Measurements from ENCODE around the gene TWSG1. TPM values are rescaled to one million over a fixed set of nuclear protein-coding genes. Genes with fewer than 3 reads are reported as not detected.

The TWSG1 gene
- total and polyA plus RNA-seq, 2 donors from 2014 or later, result 16.9 to 50.1 TPM

- FAIRE-seq, result no peak
- no peak for TF ChIP-seq CTCF (IDR thresholded peaks at IDR 0.05; ENCODE audit: borderline replicate concordance, extremely low read depth, insufficient read depth)
- Histone ChIP-seq H3K27me3 (ENCODE audit: control insufficient read depth, insufficient read depth, low read length) (no peaks in the 10 kb centered on the region), H3K9me3 (ENCODE audit: control insufficient read depth in 2 of 3, insufficient read depth in 1 of 3, low read length in 3 of 3) (peaks cover 0 to 4% (median 0%) of the 10 kb centered on the region in 3 donors), H3K27ac (ENCODE audit: low read depth in 2 of 2, low read length in 2 of 2) (peak overlapping the region; percentile 63 to 82), H3K9ac (ENCODE audit: low read length in 3 of 3) (peak overlapping the region; percentile 74 to 82 (median 82)), H3K4me3 (ENCODE audit: low read length in 3 of 3) (peak overlapping the region; percentile 85 to 92 (median 87)), H3K36me3 (ENCODE audit: control insufficient read depth in 2 of 3, insufficient read depth in 3 of 3, low read length in 3 of 3) (peaks cover 0 to 5% (median 4%) of the 10 kb centered on the region in 3 donors), H3K4me1 (ENCODE audit: control insufficient read depth in 2 of 3, insufficient read depth in 2 of 3, low read depth in 1 of 3, low read length in 3 of 3) (peaks cover 0 to 4% (median 0%) of the 10 kb centered on the region in 3 donors)
- peak in 2 of 5 donors; percentile 70 to 75 for DNase-seq
- intact Hi-C loops (cut with DNase I), result no loop called here
Observed at GRCh38 chr18:9333441-9334328, 888 bp upstream of the TWSG1 start.

GRCh38 chr18:9334973-9335696 lies 562 bp downstream of the TWSG1 start:
- intact Hi-C loops (cut with DNase I), result no loop called here
- Histone ChIP-seq H3K36me3 (ENCODE audit: control insufficient read depth in 2 of 3, insufficient read depth in 3 of 3, low read length in 3 of 3) (peaks cover 0 to 5% (median 4%) of the 10 kb centered on the region in 3 donors), H3K9me3 (ENCODE audit: control insufficient read depth in 2 of 3, insufficient read depth in 1 of 3, low read length in 3 of 3) (no peaks in the 10 kb centered on the region), H3K4me3 (ENCODE audit: low read length in 3 of 3) (peak overlapping the region; percentile 66 to 73 (median 66)), H3K9ac (ENCODE audit: low read length in 3 of 3) (peak overlapping the region; percentile 31 to 76 (median 65)), H3K27me3 (ENCODE audit: control insufficient read depth, insufficient read depth, low read length) (no peaks in the 10 kb centered on the region), H3K4me1 (ENCODE audit: control insufficient read depth in 2 of 3, insufficient read depth in 2 of 3, low read depth in 1 of 3, low read length in 3 of 3) (peaks cover 0 to 4% (median 0%) of the 10 kb centered on the region in 3 donors), H3K27ac (ENCODE audit: low read depth in 2 of 2, low read length in 2 of 2) (peak overlapping the region; percentile 67 to 80)
- TF ChIP-seq CTCF (IDR thresholded peaks at IDR 0.05; ENCODE audit: borderline replicate concordance, extremely low read depth, insufficient read depth), result no peak
- DNase-seq (peak in 1 of 5 donors; percentile 87), FAIRE-seq (no peak)

DNA sequence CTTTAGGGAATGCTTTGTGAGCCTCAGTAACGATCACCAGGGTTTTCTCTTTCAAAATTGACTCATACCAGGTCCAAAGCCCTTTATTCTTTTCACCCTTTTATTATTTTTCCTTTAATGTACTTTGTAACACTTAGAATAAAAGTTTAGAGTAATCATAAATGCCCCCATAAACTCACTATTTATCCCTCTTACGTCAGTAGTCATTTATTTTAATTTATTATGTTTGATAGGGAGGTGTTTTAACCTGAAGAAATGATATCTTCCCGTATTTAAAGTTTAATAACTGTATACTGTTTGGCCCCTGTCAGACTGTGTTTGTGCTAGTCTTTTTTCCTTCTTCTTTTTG lies 1.1 kb downstream of the TWSG1 start:
- Histone ChIP-seq H3K4me3 (ENCODE audit: low read length in 3 of 3) (peak overlapping the region; percentile 66 to 73 (median 66)), H3K27me3 (ENCODE audit: control insufficient read depth, insufficient read depth, low read length) (no peaks in the 10 kb centered on the region), H3K4me1 (ENCODE audit: control insufficient read depth in 2 of 3, insufficient read depth in 2 of 3, low read depth in 1 of 3, low read length in 3 of 3) (peaks cover 0 to 4% (median 0%) of the 10 kb centered on the region in 3 donors), H3K9ac (ENCODE audit: low read length in 3 of 3) (peak overlapping the region; percentile 31 to 76 (median 65)), H3K9me3 (ENCODE audit: control insufficient read depth in 2 of 3, insufficient read depth in 1 of 3, low read length in 3 of 3) (no peaks in the 10 kb centered on the region), H3K27ac (ENCODE audit: low read depth in 2 of 2, low read length in 2 of 2) (no peak overlapping the region), H3K36me3 (ENCODE audit: control insufficient read depth in 2 of 3, insufficient read depth in 3 of 3, low read length in 3 of 3) (peaks cover 0 to 5% (median 4%) of the 10 kb centered on the region in 3 donors)
- TF ChIP-seq CTCF (IDR thresholded peaks at IDR 0.05; ENCODE audit: borderline replicate concordance, extremely low read depth, insufficient read depth), result no peak
- intact Hi-C loops (cut with DNase I), result no loop called here
- FAIRE-seq (no peak), DNase-seq (no peak)

All from kidney (tissue), 14 donors.